ELR (cell line): ENCODE results near the gene DCTN2.
"Not testable (repeated sequence)": the region's sequence is repeated elsewhere in the genome, so short reads cannot be mapped to it uniquely, and the experiment has no call there.

Source experiments
- DNase-seq: peaks from one replicate; pipeline ENCODE4 v3.0.0-alpha.2; 2015; ENCODE audit warnings: low read depth

DCTN2 gene

DNA sequence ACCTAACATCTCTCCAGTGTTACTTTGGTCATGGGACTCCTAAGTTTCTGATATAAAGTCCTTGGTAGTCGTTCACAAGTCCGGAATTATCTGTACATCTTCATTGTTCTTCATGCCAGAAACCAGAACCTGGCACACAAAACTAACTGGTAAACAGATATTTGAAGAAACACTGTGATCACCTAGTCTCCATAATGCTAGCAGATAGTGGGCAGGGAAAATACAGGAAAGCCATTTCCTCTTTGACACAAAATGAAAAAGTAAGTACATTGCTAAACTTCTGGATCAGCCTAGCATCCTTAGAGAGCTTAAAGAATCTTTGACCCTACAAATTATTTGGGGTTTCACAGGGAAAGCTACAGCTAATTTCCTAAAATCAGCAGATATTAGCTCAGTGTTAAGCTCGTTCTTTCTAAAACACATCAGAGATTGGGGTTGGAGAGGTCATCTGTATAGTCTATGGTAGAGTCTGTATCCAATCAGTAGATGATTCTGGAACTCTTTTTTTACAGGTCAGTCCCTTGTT, 31.5 kb downstream of the DCTN2 start:
- DNase-seq = no peak

- DNase-seq = no peak
These were observed 32.1 kb downstream of the DCTN2 start for GRCh38 chr12:57514720-57515407.

GRCh38 chr12:57514246-57514645, 32.7 kb downstream of the DCTN2 start:
- not testable (repeated sequence) for DNase-seq

DNA sequence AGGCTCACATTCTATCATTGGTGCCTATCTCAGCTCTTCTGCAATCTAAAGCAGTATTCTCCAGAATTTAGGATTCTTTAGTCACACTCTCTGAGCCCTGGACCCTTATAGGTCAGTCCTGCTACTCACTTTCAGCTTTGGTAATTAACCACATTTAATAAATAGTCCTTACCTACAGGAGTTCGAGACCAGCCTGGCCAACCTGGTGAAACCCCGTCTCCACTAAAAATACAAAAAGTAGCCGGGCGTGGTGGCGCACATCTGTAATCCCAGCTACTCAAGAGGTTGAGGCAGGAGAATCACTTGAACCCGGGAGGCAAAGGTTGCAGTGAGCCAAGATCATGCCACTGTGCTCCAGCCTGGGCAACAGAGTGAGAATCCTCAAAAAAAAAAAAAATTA, 33.3 kb downstream of the DCTN2 start:
- DNase-seq = not testable (repeated sequence)

DNA sequence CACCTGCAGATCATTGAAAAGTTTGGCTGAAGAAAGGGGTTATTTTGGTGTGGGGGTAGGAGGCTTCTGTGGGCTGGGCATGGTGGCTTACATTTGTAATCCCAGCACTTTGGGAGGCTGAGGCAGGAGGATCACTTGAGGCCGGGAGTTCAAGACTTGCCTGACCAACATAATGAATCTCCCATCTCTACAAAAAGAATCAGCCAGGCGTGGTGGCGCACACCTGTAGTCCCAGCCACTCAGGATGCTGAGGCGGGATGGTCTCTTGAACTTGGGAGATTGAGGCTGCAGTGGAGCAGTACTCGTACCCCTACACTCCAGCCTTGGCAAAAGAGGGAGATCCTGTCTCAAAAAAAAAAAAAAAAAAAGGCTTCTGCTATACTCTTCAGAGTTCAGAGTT, 33.7 kb downstream of the DCTN2 start:
- no peak for DNase-seq

GRCh38 chr12:57512665-57513064, 34.3 kb downstream of the DCTN2 start:
- DNase-seq = no peak

- DNase-seq = no peak
These were observed 35.2 kb downstream of the DCTN2 start for GRCh38 chr12:57511588-57512325.

GRCh38 chr12:57511161-57511560, 35.8 kb downstream of the DCTN2 start:
- DNase-seq = no peak

DNA sequence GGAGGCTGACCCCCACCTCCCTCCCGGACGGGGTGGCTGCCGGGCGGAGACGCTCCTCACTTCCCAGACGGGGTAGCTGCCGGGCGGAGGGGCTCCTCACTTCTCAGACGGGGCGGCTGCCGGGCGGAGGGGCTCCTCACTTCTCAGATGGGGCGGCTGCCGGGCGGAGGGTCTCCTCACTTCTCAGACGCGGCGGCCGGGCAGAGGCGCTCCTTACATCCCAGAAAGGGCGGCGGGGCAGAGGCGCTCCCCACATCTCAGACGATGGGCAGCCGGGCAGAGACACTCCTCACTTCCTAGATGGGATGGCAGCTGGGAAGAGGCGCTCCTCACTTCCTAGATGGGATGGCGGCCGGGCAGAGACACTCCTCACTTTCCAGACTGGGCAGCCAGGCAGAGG, 39.2 kb downstream of the DCTN2 start:
- DNase-seq = not testable (repeated sequence)

GRCh38 chr12:57506541-57506940, 40.5 kb downstream of the DCTN2 start:
- not testable (repeated sequence) for DNase-seq

- DNase-seq = not testable (repeated sequence)
These were observed 44.6 kb downstream of the DCTN2 start for GRCh38 chr12:57502311-57502969.

GRCh38 chr12:57500213-57500612, 46.8 kb downstream of the DCTN2 start:
- DNase-seq = no peak

DNA sequence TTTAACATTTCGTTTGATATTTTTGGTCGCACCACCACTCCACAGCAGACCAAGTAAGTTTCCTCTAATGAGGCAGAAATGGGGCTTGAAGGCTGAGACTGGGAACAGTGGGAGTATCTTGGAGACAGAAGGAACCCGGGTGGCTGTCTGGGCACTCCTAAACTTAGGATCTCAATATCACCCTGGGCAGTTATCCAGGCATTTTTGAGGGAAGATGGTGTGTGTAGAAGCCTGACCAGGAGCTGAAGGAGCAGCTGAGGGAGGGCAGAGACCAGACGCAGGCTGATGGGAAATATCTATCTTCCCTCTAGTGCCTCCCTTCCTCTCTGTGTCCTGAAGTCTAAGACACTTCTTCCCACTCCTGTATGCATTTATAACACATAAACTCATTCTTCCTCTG, 48.4 kb downstream of the DCTN2 start:
- DNase-seq = no peak

- DNase-seq = no peak
These were observed 48.9 kb downstream of the DCTN2 start for GRCh38 chr12:57498132-57498502.

GRCh38 chr12:57497223-57498131, 49.5 kb downstream of the DCTN2 start:
- no peak for DNase-seq

DNA sequence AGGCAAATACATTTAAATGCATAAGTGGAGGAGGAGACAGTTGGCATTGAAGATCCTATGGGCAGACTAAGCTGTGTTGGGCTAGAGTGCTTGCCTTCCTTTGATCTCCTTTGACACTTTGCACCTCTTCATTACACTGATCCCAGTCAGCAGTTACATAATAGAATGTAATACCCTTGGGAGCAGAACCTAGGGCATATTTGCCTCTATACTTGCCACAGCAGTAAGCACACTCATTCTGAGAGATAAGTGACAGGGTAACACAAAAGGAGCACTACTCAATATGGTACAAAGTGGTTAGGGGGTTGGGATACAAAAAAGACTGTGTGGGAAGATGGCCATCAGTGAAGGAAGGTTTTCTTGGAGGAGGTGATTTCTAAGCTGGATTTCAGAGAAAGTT, 50.2 kb downstream of the DCTN2 start:
- DNase-seq = no peak

DNA sequence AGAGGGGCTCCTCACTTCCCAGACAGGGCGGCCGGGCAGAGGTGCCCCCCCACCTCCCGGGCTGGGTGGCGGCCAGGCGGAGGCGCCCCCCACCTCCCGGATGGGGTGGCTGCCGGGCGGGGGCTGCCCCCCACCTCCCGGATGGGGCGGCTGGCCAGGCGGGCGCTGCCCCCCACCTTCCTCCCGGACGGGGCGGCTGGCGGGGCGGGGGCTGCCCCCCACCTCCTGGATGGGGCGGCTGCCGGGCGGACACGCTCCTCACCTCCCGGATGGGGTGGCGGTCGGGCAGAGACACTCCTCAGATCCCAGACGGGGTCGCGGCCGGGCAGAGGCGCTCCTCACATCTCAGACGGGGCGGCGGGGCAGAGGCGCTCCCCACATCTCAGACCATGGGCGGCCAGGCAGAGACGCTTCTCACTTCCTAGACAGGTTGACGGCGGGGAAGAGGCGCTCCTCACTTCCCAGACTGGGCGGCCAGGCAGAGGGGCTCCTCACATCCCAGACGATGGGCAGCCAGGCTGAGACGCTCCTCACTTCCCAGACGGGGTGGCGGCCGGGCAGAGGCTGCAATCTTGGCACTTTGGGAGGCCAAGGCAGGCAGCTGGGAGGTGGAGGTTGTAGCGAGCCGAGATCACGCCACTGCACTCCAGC, 51.8 kb downstream of the DCTN2 start:
- DNase-seq = not testable (repeated sequence)

DNA sequence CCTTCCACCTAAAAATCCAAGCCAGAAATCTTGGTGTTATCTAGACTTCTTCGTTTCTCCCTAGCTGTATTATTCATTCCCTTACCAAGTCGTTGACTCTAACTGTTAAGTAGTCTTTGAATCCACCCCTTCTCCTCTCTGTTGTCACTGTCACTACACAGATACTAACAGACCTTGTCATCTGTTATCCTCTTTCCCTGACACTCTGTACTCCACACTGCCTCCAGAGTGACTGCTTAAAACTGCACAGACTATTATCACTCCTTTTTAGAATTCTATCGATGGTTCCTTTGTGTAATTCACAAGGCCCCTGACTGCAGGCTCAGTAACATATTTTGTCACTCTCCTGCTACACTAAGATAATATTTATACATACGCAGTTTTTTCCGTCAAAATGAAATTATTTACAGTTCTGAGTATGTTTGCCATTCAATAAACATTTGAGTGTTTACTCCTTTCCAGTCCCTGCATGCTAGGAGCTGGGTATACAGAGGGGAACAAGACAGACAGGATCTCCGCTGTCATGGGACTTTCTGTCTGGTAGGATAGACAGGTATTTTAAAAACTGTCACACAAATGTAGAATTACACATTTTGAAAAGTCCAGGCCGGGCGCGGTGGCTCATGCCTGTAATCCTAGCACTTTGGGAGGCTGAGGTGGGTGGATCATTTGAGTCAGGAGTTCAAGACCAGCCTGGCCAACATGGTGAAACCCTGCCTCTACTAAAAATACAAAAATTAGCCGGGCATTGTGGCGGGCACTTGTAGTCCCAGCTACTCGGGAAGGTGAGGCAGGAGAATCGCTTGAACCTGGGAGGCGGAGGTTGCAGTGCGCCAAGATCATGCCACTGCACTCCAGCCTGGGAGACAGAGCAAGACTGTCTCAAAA, 55.4 kb downstream of the DCTN2 start:
- peak; percentile 36 for DNase-seq

DNA sequence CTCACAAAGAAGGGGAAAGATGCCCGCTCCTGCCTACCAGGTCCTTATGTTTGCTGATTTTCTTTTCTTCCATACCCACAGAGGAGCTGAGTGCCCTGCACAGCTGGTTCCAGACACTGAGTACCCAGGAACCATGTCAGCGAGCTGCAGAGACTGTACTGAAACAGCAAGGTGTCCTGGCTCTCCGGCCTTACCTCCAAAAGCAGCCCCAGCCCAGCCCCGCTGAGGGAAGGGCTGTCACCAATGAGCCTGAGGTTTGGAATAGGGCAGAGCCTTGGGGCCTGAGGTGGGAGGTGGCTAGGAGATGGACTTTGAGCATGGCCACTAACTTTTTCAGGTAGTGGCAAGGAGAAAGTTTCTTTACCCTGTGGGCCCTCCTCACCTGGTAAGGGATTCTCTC, 56.9 kb downstream of the DCTN2 start:
- DNase-seq = no peak

DNA sequence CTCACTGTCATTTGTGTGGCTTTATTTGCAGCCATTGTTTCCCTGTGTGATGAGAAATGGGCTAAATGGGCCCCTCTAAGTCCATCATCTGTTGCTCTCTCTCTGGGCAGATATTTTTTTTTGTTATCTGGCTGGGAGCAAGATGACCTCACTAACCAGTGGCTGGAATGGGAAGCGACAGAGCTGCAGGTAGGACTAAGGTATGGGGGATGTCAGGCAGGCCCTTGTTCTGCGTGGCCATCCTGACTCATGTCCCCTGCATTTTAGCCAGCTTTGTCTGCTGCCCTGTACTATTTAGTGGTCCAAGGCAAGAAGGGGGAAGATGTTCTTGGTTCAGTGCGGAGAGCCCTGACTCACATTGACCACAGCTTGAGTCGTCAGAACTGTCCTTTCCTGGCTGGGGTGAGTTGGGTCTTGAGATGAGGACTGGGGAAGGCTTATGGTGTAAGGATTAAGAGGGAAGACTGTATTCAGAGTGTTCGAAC, 57.8 kb downstream of the DCTN2 start:
- peak; percentile 60 for DNase-seq
